HG03064 (cell line): ENCODE data around the gene FAP.

ENCODE experiments used
- ATAC-seq: cut with Tn5 transposase; IDR thresholded peaks from one replicate; pipeline ENCODE4 v1.9.1; 2021; ENCODE audit warnings: low read depth; ENCODE audit not compliant: unreplicated experiment

The FAP gene, protein sequence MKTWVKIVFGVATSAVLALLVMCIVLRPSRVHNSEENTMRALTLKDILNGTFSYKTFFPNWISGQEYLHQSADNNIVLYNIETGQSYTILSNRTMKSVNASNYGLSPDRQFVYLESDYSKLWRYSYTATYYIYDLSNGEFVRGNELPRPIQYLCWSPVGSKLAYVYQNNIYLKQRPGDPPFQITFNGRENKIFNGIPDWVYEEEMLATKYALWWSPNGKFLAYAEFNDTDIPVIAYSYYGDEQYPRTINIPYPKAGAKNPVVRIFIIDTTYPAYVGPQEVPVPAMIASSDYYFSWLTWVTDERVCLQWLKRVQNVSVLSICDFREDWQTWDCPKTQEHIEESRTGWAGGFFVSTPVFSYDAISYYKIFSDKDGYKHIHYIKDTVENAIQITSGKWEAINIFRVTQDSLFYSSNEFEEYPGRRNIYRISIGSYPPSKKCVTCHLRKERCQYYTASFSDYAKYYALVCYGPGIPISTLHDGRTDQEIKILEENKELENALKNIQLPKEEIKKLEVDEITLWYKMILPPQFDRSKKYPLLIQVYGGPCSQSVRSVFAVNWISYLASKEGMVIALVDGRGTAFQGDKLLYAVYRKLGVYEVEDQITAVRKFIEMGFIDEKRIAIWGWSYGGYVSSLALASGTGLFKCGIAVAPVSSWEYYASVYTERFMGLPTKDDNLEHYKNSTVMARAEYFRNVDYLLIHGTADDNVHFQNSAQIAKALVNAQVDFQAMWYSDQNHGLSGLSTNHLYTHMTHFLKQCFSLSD

DNA sequence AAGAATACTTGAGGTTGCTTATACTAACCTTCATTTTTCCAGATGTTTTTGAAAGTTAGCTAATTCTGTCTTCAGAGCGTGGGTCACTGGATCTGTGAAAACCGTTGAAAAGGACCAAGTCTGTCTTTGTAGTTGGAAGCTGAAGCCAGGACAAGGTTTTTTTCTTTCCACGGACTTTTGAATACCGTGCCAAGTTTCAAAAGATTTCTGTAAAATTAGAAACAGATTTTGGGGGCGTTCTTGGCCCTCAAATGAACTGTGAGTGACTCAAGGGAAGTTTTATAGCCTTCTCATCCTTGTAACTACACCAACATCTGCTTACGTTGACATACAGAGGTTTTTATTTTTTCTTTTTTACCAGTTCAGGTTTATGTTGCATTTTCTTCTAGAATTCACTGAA lies at the start of gene FAP:
Gene FAP, minus strand, starts transcription at position 152 of the 400 bp plus-strand sequence. Its CDS starts 118 bp downstream, at position 34.
- no peak for ATAC-seq

DNA sequence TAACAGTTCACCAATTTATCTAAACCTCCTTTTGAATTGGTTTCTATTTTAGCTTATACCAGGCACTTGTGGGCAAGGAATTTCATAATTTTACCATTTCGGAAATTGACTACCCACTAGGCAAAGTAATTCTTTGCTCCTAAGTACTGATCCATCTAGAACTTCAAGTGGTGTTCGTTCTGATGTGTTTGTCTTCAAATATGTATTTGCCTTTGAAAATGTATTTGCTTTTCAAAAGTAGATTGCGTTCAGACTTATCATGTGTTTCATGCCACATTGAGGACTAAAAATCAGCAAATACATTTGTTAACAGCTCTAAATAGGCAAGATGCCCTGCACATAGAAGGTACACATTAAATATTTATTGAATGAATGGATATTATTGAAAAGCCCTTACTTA lies 48.5 kb upstream of the FAP start:
- no peak for ATAC-seq

DNA sequence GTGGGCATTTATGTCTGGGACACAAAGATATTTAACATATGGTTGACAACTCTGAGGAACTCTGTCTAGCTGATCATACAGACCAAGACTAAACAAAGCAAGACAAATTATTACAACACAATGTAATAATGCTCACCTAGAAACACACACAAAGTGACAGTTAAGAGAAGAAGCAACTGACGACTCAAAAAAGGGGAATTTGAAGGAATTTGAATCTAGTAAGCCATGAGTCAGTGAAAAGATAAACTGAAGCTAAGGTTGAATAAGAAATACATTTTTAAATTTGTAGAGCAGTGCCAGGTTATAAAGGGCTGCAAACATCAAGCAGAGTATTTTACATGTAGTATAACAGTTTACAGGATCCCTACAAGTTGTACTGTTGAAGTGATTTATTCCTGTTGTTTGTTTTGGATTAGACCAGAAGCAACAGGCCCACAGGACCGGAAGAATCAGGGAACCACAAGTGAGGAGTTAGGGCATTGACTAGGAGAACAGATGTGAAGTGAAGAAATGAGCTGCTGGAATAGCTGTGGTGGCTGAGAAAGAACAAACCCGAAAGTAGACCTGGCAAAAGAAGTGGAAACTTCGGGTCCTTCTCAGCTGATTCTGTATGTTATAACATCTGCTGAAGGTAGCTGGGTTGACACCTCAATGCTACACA lies 39.6 kb upstream of the FAP start:
- no peak for ATAC-seq

DNA sequence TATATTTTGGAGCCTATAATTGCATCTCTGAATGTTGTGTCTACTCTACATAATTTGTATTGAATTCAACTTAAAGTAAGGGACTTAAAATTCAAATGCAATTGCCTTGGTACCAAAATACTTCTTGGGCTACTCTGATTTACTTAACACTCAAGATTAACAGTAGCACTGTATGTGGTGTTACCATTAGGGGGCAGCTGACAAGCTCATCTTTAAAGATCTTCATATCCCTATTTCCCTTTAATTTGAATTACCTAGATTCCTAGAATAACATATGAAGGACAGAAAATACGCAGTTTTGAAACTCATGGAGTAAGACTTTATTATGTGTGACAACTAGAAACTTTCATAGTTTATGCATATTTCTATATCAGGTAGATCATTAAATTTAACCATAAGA lies 37.4 kb upstream of the FAP start:
- no peak for ATAC-seq

DNA sequence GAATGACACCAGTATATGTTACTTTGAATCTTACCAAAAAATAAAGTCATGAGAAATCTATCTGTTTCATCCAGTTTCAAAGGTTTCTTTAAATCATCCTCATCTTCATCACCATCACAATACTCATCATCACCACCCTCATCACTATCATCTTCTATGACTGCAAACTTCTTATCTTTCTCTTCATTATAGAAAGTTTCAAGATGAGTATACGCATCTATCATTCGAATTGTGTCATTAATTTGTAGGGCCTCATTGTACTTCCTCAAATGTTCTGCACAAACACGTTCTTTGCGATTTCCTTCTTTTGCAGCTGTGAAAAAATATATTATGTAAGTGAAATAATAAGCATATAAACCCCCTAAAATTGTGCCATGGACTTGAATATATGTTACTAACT lies 34.1 kb upstream of the FAP start:
- no peak for ATAC-seq

DNA sequence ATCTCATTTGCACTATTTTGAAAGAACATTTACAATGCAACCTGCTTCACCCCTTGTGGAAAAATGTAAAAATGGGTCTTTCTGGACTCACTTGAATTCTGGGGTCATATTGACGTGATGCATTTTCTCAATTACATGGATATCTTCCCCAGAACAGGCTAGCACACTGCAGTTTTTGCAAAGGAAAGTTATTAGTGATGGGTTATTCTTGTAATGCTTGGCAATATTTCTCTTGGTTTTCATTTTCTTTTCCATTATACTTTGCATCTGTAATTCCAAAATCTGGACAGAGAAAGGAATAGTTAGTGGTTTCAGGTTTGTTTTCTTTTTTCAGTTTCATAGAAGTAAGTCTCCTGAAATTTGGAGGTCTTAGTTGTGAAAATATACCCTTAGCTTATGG lies 24.8 kb upstream of the FAP start:
- ATAC-seq = no peak

DNA sequence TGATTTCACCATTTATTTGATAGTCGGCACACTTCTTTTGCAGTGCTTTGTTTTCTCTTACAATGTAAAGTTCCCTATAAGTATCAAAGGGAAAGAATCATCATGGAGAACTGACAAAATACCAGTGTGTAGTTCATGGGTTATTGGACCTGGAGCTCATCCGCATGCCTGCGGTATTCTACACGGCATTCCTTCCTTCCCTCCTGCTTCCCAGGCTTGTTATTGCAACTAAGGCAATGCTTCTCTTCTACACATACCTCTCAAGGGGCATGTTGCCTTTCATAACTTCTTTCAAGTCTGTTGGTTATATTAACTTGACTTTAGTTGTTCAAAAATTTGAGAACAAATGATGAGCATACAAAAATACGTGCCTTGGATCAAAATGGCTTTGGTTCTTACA lies 24.3 kb upstream of the FAP start:
- ATAC-seq = no peak

DNA sequence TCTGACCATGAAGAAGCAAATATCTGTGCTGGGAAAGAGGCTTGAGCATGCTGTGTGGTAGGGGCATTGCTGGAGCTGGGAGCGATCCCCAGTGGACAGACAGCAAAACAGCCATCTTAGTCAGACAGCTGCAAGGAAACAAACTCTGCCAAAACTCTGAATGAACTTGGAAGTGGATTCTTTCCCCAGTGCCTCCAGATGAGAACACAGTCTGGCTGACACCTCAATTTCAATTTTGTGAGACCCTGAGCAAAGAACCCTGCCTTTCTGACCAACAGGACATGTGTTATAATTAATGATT lies 23.2 kb upstream of the FAP start:
- ATAC-seq = no peak

DNA sequence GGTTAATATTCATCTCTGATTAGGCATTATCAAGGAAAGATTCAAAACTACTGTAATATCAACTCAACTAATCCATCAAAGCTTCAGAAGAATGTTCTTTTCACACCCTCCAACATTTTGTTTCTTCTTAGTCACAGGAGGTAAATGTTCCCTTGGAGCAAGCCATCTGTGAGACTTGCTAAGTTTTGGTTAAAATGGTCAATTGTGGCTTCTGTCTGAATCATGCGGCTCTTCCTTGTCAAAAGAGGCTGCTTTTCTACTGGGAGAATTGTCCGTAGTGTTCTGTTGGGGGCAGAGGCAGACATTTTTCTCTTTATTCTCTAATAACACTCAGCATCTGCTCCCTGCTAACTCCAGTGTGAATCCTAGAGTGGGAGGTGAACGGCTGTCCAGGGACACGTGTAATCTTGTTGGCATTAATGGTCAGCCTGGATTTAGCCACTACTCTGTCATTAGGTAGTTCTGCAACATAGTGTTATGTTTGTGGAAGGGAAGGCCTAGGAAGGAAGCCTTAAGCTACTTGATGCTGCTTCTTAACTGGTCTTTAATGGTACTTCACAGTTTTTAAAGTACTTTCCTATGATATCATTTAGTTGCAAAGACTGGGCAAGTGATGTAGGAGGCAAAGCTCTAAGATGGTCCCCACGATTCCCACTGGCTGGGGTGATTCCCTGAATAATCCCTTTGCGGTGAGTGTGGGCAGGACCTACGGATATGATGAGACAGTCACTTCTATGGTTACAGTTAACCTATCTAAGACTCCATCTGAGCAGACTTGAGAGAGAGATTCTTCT lies 22.6 kb upstream of the FAP start:
- ATAC-seq = no peak

DNA sequence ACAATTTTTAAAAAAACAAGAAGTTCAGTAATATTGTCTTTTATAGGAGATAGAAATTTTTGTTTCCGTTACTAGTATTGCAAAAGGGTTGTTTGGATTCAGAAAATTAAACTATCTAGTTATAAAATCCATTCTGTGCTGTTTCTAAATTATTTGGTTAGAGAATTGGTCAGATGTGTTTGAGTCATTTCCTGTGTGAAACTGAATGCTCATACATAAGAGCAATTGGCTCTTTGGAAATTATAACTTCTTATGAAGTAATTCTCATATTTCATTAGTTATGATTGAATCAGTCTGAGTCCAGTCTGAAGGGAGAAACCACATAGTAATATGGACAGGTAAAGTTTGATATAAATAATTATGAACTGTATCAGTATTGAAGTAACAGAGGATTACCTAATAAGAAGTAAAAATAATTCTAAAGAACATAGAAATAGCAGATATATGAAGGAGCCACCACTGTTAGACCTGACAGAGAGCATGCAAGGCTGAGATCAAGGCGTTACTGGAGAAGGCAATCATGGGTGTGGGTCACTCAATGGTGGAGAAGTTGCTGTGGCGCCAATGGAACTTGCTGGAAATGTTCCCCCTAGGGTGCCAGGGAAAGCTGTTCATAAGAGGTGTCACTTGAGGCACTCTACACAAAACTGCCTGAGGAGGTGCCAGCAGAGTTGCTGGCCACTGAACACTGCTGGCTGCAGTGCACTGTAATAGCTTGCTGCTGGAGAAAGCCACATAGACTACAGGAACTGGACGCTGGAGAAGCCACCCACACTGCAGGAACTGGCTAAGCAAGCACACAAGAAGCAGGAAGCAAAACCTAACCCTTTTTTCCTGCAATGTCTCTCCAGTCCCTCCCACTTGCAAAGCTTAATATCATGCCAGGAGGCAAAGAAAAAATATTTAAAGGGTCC lies 18.0 kb upstream of the FAP start:
- ATAC-seq = peak; percentile 55

DNA sequence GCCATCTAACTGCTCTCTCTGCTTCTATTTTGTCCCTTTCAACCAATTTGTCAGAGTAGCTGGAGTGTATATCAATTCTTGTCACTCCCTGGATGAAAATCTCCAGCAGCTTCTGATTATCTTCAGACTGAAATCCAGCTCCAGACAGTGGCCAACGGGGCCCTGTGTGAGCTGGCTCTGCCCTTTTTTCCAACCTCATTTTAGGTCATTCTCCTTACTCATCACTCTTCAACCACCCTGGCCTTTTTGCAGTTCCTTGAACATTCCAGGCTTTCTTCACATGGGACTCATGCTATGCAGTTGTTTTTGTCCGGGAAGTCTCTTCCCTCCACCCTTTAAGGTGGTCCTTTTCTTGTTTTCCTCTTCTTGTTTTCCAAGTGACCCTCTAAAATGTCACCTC lies 15.4 kb upstream of the FAP start:
- ATAC-seq = no peak

DNA sequence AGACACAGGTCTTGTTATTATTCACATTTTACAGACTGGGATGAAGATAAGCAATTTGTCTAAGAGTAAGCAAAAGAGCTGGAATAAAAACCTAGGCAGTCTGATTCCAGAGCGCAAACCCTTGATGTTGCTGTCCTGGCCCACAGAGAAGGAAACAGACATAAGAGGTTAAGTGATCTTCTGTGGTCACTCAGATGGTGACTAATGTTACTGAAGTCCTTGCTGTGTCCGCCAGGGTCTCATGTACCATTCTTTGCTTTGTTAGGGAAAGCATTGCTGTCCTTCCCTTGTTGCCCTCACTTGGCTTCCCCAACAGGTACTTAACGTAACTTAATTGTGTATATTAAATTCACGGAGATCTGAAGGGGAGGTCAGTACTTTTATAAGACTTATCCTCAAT lies 14.9 kb upstream of the FAP start:
- ATAC-seq = no peak

DNA sequence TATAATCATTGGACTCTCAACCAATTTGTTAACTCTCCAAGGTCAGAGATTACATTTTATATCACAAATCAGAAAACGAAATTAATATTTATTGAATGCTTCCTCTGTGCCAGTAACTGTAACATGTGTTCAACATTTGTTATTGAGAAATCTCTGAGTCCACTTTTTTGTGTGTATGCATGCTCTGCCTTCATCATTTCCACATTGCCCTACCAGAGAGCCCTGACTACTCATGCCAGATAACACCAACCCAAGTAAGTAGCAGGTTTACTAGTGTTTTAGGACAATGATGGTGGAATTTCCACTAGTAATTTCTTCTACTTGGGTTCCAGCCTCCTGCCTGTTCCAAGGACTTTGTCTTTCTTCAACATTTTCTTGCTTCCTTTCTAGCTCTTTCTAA lies 14.2 kb upstream of the FAP start:
- no peak for ATAC-seq

DNA sequence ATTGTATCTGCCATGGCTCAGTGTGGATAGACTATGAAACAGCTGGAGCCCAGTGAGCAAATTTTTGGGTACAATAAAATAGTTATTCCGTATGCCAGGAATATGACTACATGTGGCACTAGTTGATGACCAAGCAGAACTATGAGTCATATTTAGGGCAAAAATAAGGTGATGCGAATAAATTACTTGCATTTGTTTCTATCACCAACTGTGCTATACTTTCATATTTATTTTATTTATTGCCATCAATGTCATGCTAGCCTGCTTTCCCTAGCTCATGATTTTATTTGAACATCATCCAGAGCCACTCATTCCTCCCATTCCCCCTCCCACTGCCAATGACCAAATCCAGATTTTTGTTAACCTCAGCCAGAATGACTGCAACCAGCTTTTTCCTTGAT lies 13.3 kb upstream of the FAP start:
- ATAC-seq = no peak

DNA sequence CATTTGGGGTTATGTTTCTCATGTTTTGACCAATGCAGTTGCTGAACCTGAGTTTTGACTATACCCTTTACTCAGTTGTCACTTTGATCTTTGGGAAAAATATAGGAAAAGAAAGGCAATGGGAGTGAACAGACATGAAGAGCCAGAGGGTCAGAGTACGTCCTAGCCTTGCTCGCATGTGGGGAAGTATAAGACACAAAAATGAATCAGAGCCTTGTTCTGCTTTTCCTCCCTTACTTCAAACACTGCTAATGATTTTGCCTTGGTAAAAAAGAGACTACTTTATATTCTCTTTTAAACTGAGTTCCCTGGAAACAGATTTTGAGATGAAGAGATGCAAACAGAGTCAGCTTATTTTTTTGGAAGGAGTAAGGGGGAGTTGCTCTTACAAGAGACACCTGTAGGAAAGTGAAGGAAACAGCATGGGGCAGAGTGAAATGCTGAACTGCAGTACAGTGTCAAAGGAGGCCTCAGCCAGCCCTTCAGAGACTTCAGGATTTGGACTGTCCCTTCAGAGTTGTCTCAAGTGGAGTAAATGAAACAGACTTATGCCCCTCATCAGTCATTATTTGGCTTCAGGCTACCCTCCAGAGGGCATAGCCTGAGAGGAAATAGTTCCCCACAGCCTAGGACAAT lies 11.1 kb upstream of the FAP start:
- no peak for ATAC-seq

DNA sequence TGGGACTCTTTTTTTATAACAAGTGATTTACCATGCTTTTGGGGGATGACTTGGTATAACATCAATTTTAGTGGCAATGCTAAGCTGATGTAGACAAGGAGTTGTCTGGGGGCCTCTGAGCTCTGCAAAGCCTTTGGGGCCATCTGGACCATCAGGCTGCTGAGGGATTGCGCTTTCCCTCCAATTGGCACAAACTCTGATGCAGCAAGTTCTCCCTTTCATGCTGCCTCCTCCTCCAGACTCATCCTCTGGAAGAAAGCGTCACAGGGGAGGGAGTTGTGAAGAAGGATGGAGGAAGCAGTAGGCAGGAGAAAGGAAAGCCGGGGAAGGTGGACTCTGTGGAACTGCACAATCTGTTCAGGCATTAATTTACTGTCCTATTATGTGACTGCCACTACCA lies 10.2 kb upstream of the FAP start:
- ATAC-seq = no peak

DNA sequence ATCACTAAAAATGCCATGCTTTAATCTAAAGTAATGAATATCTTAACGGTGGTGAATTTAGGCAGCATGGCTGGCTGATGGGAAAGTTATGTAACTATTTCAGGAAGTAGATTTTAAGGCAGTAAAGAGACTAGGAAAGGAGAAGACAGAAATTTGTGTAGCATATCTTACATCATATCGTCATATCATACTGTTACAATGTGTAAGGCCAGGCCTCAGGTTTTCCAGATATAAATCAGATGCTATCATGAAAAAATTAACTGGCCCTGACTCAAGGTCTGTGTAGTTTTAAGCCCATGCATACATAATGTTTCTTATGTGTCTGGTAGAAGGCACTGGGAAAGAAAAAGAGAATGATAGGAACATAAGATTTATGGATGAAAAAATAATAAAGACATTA lies 8.9 kb upstream of the FAP start:
- no peak for ATAC-seq

DNA sequence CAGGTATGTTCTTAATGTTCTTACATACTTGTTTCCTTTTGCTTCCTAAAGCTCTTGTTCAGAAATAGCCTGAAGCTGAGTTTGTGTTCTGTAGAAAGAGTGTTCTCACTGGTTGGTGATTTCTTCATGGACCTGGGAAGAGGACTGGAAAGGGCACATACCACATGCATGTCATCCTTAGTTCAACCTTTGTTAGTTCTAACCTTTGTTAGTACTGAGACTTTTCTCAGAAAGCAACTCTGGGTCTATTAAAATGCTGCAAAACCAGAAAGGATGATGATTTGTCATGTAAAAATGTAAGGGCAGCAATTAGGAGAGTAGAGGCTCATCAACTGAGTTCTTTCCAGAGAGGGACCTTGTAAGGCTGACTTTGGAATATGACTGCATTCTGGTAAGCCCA lies 2.5 kb upstream of the FAP start:
- ATAC-seq = no peak

DNA sequence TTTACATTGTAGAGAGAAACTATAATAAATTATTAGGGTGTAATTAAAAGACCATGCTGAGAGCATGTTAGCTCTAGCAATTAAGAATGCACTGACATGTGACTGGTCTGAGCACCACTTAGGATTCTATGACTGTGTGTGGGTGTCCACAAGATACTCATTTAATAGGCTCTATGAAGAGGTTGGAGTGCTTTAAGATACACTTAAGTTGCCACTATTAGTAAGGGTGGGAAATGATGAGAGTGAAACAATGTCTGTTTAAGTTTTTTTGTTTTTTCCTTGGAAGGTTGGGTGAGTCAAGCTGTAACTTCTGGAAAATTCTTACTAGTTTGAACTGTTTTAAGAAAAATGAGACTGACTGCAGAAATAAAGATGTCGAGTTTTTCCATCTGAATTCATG lies 1.8 kb upstream of the FAP start:
- no peak for ATAC-seq
